PC-3 (cell line): ENCODE results near the gene BCAS1.

Experiments
- CTCF ChIP-seq: fragments of 300-600 bp; sonication (generic); conservative IDR thresholded peaks from 2 replicates; pipeline ENCODE4 v1.5.1; 2017; ENCODE audit warnings: antibody characterized with exemption, low read depth, mild to moderate bottlenecking, low read length
- EZH2phosphoT487 ChIP-seq: fragments of 300-600 bp; sonication (generic); IDR thresholded peaks from 2 replicates; pipeline ENCODE4 v1.6.1; 2018; ENCODE audit warnings: mild to moderate bottlenecking, antibody characterized with exemption, low read length, borderline replicate concordance

GRCh38 chr20:53947501-53948195, 122.7 kb downstream of the BCAS1 start:
- no peak for TF ChIP-seq CTCF
- TF ChIP-seq EZH2phosphoT487: no peak
